CMK (cell line): ENCODE results near the gene SMARCA4.
"Not testable (repeated sequence)": the region's sequence is repeated elsewhere in the genome, so short reads cannot be mapped to it uniquely, and the experiment has no call there.

ENCODE experiments used
- DNase-seq: peaks from one replicate; pipeline ENCODE4 v3.0.0-alpha.2; 2010; ENCODE audit warnings: low read depth

The SMARCA4 gene

DNA sequence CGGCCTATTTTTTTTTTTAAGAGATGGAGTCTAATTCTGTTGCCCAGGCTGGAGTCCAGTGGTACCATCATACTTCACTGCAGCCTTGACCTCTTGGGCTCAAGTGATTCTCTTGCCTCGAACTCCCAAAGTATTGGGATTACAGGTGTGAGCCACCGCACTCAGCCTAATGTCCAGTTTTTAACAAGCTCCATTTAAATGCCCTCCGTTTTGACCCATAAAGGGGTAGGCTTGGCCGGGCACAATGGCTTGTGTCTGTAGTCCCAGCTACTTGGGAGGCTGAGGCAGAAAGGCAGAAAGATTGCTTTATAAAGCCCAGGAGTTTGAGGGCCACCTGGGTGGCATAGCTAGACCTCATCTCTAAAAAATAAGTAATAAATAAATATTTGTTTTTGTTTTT is 140.2 kb downstream of the SMARCA4 start:
- no peak for DNase-seq

DNA sequence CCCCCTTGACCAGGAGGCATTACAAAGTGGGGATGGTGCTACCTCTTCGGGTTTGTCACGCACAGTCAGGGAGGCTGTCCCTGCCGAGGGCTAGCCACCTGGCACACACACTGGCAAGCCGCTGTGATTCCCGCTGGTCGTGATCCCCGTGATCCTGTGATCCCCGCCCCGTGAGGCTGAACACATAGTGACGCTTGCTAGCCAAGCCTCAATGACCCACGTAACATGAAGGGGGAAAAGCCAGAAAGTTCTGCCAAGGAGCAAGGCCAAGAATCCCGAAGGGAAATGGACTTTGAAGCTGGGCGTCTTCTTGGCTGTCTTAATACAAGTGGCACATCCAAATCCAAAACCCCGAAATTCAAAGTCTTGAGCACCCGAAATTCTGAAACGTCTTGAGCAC is 142.1 kb downstream of the SMARCA4 start:
- DNase-seq: no peak

DNA sequence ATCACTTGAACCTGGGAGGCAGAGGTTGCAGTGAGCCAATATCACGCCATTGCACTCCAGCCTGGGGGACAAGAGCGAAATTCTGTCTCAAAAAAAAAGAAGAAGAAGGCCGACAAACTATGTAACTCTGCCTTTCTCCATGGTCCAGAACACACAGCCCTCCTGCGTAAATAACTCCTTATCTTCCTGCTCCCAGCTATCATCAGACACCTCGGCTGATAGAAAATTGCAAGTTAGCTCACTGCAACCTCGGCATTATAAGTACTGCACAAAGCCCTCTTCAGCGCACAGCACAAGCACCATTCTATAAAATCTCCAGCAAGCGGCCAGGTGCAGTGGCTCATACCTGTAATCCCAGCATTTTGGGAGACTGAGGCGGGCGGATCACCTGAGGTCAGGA is 142.8 kb downstream of the SMARCA4 start:
- not testable (repeated sequence) for DNase-seq

DNA sequence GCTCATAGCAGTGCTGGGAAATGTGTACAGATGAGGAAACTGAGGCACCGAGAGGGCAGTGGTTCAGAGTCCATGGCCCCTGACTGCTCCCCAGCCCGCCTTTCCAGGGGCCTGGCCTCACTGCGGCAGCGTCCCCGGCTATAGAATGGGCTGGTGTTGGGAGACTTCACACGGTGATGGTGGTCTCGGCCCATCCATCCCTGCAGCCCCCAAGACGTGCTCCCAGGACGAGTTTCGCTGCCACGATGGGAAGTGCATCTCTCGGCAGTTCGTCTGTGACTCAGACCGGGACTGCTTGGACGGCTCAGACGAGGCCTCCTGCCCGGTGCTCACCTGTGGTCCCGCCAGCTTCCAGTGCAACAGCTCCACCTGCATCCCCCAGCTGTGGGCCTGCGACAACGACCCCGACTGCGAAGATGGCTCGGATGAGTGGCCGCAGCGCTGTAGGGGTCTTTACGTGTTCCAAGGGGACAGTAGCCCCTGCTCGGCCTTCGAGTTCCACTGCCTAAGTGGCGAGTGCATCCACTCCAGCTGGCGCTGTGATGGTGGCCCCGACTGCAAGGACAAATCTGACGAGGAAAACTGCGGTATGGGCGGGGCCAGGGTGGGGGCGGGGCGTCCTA is 144.3 kb downstream of the SMARCA4 start:
- no peak for DNase-seq

DNA sequence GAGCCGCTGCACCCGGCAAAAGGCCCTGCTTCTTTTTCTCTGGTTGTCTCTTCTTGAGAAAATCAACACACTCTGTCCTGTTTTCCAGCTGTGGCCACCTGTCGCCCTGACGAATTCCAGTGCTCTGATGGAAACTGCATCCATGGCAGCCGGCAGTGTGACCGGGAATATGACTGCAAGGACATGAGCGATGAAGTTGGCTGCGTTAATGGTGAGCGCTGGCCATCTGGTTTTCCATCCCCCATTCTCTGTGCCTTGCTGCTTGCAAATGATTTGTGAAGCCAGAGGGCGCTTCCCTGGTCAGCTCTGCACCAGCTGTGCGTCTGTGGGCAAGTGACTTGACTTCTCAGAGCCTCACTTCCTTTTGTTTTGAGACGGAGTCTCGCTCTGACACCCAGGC is 145.6 kb downstream of the SMARCA4 start:
- no peak for DNase-seq

DNA sequence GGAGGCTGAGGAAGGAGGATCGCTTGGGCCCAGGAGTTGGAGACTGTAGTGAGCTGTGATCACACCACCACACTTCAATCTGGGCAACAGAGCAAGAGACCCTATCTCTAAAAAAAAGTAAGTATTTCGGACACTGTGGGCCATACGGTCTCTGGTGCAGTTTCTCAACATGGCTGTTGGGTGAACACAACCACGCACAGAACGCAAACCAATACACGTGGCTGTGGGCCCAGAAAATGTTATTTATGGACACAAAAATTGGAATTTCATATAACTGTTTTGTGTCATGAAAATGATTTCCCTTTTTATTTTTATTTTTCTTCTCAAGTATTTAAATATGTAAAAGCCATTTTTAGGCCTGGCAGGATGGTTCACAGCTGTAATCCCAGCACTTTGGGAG is 147.9 kb downstream of the SMARCA4 start:
- no peak for DNase-seq

DNA sequence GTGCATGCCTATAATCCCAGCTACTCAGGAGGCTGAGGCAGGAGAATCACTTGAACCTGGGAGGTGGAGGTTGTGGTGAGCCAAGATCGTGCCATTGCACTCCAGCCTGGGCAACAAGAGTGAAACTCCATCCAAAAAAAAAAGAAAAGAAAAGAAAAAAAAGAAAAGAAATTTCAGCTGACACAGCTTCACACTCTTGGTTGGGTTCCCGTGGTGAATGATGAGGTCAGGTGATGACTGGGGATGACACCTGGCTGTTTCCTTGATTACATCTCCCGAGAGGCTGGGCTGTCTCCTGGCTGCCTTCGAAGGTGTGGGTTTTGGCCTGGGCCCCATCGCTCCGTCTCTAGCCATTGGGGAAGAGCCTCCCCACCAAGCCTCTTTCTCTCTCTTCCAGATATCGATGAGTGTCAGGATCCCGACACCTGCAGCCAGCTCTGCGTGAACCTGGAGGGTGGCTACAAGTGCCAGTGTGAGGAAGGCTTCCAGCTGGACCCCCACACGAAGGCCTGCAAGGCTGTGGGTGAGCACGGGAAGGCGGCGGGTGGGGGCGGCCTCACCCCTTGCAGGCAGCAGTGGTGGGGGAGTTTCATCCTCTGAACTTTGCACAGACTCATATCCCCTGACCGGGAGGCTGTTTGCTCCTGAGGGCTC is 150.4 kb downstream of the SMARCA4 start:
- DNase-seq: no peak

DNA sequence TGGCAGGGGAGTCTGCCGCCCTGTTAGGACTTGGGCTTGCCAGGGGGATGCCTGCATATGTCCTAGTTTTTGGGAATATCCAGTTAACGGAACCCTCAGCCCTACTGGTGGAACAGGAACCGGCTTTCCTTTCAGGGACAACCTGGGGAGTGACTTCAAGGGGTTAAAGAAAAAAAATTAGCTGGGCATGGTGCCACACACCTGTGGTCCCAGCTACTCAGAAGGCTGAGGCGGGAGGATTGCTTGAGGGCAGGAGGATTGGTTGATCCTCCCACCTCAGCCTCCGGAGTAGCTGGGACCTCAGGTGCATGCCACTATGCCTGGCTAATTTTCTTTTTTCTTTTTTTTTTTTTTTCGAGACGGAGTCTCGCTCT is 150.9 kb downstream of the SMARCA4 start:
- DNase-seq: no peak
